ENCODE measurements around the gene TOPORS.
A peak's percentile ranks its signal among the peaks of the same experiment; 100 is the strongest.

The TOPORS gene

DNA sequence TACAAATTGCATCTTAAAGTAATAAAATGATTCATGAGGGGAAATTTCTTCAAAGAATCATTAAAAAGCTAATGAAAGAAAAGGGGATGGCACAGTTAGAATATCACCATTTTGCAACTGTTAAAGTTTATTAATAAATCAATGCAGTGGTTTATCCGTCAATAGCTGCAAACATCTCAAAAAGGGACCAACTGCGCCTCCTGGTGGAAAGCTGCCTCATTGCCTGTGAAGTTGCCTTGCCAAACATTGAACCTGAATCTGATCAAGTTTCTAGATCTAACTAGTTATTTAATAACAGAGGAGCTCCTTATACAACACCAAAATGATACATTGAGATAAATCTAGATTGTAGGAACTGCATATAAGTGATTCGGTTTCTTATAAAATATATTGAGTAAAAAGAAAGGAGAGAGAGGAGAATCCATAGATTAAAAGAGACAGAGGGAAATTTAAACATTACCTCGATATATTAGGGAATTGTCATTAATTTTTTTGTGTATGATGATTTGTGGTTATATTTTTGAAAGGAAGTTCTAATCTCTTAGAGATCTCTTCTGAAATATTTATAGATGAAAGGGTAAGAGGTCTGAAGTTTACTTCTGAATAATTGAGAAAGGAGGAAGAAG is 27.4 kb upstream of the TOPORS start:
- no peaks in the 10 kb centered on the region for H3K36me3 ChIP-seq
- no peaks in the 10 kb centered on the region for H3K9me3 ChIP-seq (ENCODE audit: severe bottlenecking)
- H3K27me3 ChIP-seq (ENCODE audit: insufficient read depth, low read depth, severe bottlenecking) = peaks cover 28% of the 10 kb centered on the region
- no peak overlapping the region for H3K4me3 ChIP-seq (ENCODE audit: low read depth, low read length)
- no peak overlapping the region for H3K27ac ChIP-seq
- DNase-seq = peak; percentile 58
- TF ChIP-seq, protein P1, sequence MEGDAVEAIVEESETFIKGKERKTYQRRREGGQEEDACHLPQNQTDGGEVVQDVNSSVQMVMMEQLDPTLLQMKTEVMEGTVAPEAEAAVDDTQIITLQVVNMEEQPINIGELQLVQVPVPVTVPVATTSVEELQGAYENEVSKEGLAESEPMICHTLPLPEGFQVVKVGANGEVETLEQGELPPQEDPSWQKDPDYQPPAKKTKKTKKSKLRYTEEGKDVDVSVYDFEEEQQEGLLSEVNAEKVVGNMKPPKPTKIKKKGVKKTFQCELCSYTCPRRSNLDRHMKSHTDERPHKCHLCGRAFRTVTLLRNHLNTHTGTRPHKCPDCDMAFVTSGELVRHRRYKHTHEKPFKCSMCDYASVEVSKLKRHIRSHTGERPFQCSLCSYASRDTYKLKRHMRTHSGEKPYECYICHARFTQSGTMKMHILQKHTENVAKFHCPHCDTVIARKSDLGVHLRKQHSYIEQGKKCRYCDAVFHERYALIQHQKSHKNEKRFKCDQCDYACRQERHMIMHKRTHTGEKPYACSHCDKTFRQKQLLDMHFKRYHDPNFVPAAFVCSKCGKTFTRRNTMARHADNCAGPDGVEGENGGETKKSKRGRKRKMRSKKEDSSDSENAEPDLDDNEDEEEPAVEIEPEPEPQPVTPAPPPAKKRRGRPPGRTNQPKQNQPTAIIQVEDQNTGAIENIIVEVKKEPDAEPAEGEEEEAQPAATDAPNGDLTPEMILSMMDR (IDR thresholded peaks at IDR 0.05; ENCODE audit: low read depth, low read length) = peak; percentile 86

DNA sequence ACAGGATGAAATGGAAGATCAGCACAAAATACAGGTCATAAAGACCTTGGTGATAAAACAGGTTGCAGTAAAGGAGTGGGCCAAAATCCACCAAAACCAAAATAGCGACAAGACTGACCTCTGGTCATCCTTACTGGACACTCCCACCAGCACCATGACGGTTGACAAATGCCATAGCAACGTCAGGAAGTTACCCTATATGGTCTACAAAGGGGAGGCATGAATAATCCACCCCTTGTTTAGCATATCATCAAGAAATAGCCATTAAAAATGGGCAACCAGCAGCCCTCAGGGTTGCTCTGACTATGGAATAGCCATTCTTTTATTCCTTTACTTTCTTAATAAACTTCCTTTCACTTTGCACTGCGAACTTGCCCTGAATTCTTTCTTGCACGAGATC is 26.6 kb upstream of the TOPORS start:
- Histone ChIP-seq H3K27me3 (ENCODE audit: insufficient read depth, low read depth, severe bottlenecking) (peaks cover 28% of the 10 kb centered on the region), H3K9me3 (ENCODE audit: severe bottlenecking) (no peaks in the 10 kb centered on the region), H3K4me3 (ENCODE audit: low read depth, low read length) (no peak overlapping the region), H3K27ac (no peak overlapping the region), H3K36me3 (no peaks in the 10 kb centered on the region)
- no peak for DNase-seq
- TF ChIP-seq, protein P1 (IDR thresholded peaks at IDR 0.05; ENCODE audit: low read depth, low read length) = no peak

DNA sequence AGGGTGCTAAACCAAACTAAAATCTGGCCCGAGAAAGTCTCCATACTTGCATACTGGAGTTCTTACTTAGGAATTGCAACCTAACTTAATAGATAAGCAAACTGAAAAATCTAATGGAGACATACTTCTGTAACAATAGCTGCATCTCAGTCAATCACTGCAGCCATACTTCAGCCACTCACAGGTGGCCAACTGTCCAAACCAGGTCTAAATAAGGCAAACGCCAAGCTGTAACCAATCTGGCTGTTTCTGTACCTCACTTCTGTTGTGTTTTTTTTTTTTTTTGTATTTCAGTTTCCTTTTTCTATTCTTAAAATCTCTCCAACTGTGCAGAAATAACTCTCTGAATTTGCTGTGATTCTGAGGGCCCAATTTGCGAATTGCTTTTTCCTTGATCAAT is 24.9 kb upstream of the TOPORS start:
- Histone ChIP-seq H3K4me3 (ENCODE audit: low read depth, low read length) (no peak overlapping the region), H3K27me3 (ENCODE audit: insufficient read depth, low read depth, severe bottlenecking) (peaks cover 28% of the 10 kb centered on the region), H3K9me3 (ENCODE audit: severe bottlenecking) (no peaks in the 10 kb centered on the region), H3K36me3 (no peaks in the 10 kb centered on the region), H3K27ac (no peak overlapping the region)
- TF ChIP-seq, protein P1 (IDR thresholded peaks at IDR 0.05; ENCODE audit: low read depth, low read length) = no peak
- no peak for DNase-seq

DNA sequence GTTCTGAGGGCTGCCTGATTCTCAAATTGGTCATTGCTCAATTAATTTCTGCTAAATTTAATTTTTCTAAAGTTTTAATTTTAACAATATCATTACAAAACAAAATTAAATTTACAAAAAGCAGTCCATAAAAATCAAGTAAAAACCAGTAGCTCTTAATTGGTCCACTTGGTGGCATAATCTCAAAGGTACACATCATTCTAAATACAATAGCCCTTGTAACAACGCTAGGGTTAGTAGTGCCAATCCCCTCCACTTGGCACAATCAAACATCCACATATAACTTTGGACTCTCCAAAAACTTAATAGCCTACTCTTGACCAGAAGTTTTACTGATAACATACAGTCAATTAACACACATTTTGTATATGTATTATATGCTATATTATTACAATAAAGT is 22.5 kb upstream of the TOPORS start:
- Histone ChIP-seq H3K27ac (no peak overlapping the region), H3K36me3 (no peaks in the 10 kb centered on the region; the same call in 1 of the 2 replicates), H3K27me3 (ENCODE audit: insufficient read depth, low read depth, severe bottlenecking) (peaks cover 25% of the 10 kb centered on the region), H3K9me3 (ENCODE audit: severe bottlenecking) (no peaks in the 10 kb centered on the region), H3K4me3 (ENCODE audit: low read depth, low read length) (no peak overlapping the region)
- TF ChIP-seq, protein P1 (IDR thresholded peaks at IDR 0.05; ENCODE audit: low read depth, low read length) = no peak
- DNase-seq = no peak

DNA sequence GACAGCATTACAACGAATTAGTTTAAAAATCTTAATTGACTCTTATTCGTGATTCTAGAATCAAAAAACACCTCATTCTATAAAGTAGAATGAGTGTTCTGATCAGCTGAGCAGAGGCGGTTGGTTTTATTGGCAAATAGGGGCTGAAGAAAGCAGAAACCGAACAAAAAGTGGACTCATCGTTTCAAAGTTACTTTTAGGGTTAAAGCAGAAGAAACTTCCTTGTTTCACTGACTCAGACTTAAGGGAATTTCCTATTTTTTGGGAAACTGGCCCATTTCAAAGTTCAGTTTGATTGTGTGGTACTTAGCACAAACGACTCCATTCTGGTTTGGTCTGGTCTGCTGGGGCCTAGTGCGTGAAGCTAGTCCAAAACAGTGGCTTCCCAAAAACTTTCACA is 21.4 kb upstream of the TOPORS start:
- Histone ChIP-seq H3K36me3 (no peaks in the 10 kb centered on the region; the same call in 1 of the 2 replicates), H3K9me3 (ENCODE audit: severe bottlenecking) (no peaks in the 10 kb centered on the region), H3K4me3 (ENCODE audit: low read depth, low read length) (no peak overlapping the region), H3K27ac (no peak overlapping the region), H3K27me3 (ENCODE audit: insufficient read depth, low read depth, severe bottlenecking) (peaks cover 17% of the 10 kb centered on the region)
- no peak for DNase-seq
- TF ChIP-seq, protein P1 (IDR thresholded peaks at IDR 0.05; ENCODE audit: low read depth, low read length) = no peak
